ENCODE results near the gene CADPS.

DNA sequence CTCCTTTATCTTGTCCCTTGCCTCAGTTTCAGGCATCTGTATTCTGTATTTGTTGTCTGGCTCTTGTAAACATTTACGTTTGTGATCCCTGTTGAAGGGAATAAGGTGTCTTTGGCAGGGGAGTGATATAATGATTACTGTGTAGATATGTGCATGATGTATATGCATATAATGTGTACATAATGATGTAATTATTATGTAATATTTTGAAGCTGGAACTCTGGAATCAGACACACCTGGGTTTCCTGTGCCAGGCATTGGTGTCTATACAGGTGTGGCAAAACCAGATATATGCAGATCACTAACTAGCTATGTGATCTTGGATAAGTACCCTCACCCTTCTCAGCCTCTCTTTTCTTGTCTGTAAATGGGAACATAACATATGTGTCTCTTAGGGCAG, 260.7 kb downstream of the CADPS start:
- TF ChIP-seq EZH2 (IDR thresholded peaks at IDR 0.05; ENCODE audit: low read length), result no peak
- TF ChIP-seq, protein P1, sequence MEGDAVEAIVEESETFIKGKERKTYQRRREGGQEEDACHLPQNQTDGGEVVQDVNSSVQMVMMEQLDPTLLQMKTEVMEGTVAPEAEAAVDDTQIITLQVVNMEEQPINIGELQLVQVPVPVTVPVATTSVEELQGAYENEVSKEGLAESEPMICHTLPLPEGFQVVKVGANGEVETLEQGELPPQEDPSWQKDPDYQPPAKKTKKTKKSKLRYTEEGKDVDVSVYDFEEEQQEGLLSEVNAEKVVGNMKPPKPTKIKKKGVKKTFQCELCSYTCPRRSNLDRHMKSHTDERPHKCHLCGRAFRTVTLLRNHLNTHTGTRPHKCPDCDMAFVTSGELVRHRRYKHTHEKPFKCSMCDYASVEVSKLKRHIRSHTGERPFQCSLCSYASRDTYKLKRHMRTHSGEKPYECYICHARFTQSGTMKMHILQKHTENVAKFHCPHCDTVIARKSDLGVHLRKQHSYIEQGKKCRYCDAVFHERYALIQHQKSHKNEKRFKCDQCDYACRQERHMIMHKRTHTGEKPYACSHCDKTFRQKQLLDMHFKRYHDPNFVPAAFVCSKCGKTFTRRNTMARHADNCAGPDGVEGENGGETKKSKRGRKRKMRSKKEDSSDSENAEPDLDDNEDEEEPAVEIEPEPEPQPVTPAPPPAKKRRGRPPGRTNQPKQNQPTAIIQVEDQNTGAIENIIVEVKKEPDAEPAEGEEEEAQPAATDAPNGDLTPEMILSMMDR (optimal IDR thresholded peaks at IDR 0.05 in 1 of 3, IDR thresholded peaks at IDR 0.05 in 1 of 3, conservative IDR thresholded peaks at IDR 0.05 in 1 of 3; ENCODE audit: extremely low read depth in 1 of 3, insufficient read depth in 2 of 3, low read length in 3 of 3), result no peak
